Keratinocyte (primary cell): ENCODE measurements around the gene KIF13A.

Source experiments
- EZH2 ChIP-seq: IDR thresholded peaks from one replicate; pipeline ENCODE4 v1.6.1; 2012; ENCODE audit warnings: inconsistent platforms, mild to moderate bottlenecking, low read length, moderate library complexity
- TF ChIP-seq, protein P1 (sequence below), 3 experiments: IDR thresholded peaks in 1 of 3; conservative IDR thresholded peaks in 1 of 3; optimal IDR thresholded peaks in 1 of 3; 2 replicates in 2 of 3; 3 replicates in 1 of 3; pipeline versions ENCODE3 to v1.5.1; 2011; ENCODE audit warnings: low read length in 3 of 3, mild to moderate bottlenecking in 3 of 3, moderate library complexity in 2 of 3, control low read depth in 1 of 3, inconsistent platforms in 1 of 3; ENCODE audit not compliant: insufficient read depth in 2 of 3; ENCODE audit errors: extremely low read depth in 1 of 3

DNA sequence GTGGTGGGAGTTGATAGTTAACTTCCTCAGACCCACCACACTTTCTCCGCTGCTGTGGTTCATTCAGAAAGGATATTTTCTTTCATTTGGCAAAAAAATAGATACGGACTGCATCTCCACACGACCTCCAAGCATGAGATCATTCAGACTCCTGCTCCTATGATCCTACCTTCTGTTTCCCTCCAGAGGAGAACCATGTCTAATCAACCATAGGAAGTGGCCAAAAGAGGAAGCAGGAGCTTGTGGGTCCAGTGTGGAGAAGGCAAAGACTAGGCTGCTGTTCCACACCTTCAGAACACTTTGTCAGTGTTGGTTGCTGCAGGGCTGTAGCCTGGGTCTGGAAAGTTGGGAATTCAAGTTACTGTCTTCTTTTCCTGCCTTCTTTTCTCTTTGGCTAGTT is 10.6 kb upstream of the KIF13A start:
- TF ChIP-seq, protein P1, sequence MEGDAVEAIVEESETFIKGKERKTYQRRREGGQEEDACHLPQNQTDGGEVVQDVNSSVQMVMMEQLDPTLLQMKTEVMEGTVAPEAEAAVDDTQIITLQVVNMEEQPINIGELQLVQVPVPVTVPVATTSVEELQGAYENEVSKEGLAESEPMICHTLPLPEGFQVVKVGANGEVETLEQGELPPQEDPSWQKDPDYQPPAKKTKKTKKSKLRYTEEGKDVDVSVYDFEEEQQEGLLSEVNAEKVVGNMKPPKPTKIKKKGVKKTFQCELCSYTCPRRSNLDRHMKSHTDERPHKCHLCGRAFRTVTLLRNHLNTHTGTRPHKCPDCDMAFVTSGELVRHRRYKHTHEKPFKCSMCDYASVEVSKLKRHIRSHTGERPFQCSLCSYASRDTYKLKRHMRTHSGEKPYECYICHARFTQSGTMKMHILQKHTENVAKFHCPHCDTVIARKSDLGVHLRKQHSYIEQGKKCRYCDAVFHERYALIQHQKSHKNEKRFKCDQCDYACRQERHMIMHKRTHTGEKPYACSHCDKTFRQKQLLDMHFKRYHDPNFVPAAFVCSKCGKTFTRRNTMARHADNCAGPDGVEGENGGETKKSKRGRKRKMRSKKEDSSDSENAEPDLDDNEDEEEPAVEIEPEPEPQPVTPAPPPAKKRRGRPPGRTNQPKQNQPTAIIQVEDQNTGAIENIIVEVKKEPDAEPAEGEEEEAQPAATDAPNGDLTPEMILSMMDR (optimal IDR thresholded peaks at IDR 0.05 in 1 of 3, IDR thresholded peaks at IDR 0.05 in 1 of 3, conservative IDR thresholded peaks at IDR 0.05 in 1 of 3; ENCODE audit: extremely low read depth in 1 of 3, insufficient read depth in 2 of 3, low read length in 3 of 3) = no peak
- TF ChIP-seq EZH2 = no peak
